Bronchial epithelial cell (primary cell): ENCODE data around the gene NR3C1. TPM values are rescaled to one million over a fixed set of nuclear protein-coding genes. Genes with fewer than 3 reads are reported as not detected.
A peak's percentile ranks its signal among the peaks of the same experiment; 100 is the strongest.

Experiments used
- DNase-seq: peaks from one replicate; pipeline ENCODE4 v3.0.0-alpha.2; 2010; ENCODE audit warnings: low read depth
- FAIRE-seq: peaks from 2 replicates; lab custom pipeline; 2011; peaks lifted over from hg19 to GRCh38; lab: Jason Lieb, UNC
- H3K27me3 ChIP-seq: 2 replicates; pipeline ENCODE4 v1.5.1; 2011; ENCODE audit warnings: low read length; ENCODE audit not compliant: control insufficient read depth, insufficient read depth
- H3K36me3 ChIP-seq: 2 replicates; pipeline ENCODE4 v1.5.1; 2011; ENCODE audit warnings: low read length; ENCODE audit not compliant: control insufficient read depth, insufficient read depth
- H3K4me3 ChIP-seq: 2 replicates; pipeline ENCODE4 v1.5.1; 2011; ENCODE audit warnings: mild to moderate bottlenecking, low read depth, low read length, control low read depth
- CTCF ChIP-seq: IDR thresholded peaks from 2 replicates; pipeline ENCODE4 v1.5.1; 2011; ENCODE audit warnings: mild to moderate bottlenecking, moderate library complexity, low read length, control low read depth, inconsistent platforms; ENCODE audit not compliant: insufficient read depth, severe bottlenecking
- total RNA-seq: library from RNA; depleted of rRNA; stranded (reverse); fragments of >200 nt; gene quantifications from 2 replicates; pipeline ENCODE4 v1.2.1, GENCODE V29; 2014

Gene NR3C1
- total RNA-seq, 1 donor from 2014 or later, result 41.9 TPM

- FAIRE-seq (no peak), DNase-seq (peak; percentile 95)
- Histone ChIP-seq H3K4me3 (no peak overlapping the region), H3K36me3 (no peaks in the 10 kb centered on the region), H3K27me3 (no peaks in the 10 kb centered on the region)
- TF ChIP-seq CTCF, result no peak
Observed at GRCh38 chr5:143355710-143356109, 47.8 kb downstream of the NR3C1 start.

GRCh38 chr5:143354025-143354424, 49.5 kb downstream of the NR3C1 start:
- TF ChIP-seq CTCF, result no peak
- no peak overlapping the region for H3K4me3 ChIP-seq
- FAIRE-seq, result no peak
- DNase-seq, result no peak
- H3K36me3 ChIP-seq, result no peaks in the 10 kb centered on the region
- no peaks in the 10 kb centered on the region for H3K27me3 ChIP-seq

- no peaks in the 10 kb centered on the region for H3K27me3 ChIP-seq
- no peak overlapping the region for H3K4me3 ChIP-seq
- TF ChIP-seq CTCF, result no peak
- H3K36me3 ChIP-seq, result no peaks in the 10 kb centered on the region
- FAIRE-seq (no peak), DNase-seq (no peak)
Observed at GRCh38 chr5:143352691-143353090, 50.8 kb downstream of the NR3C1 start.

- FAIRE-seq, result no peak
- no peak for TF ChIP-seq CTCF
- no peaks in the 10 kb centered on the region for H3K27me3 ChIP-seq
- no peak overlapping the region for H3K4me3 ChIP-seq
- no peaks in the 10 kb centered on the region for H3K36me3 ChIP-seq
- peak; percentile 86 for DNase-seq
Observed at GRCh38 chr5:143350751-143351602, 52.5 kb downstream of the NR3C1 start.

- FAIRE-seq, result no peak
- no peaks in the 10 kb centered on the region for H3K27me3 ChIP-seq
- no peak for TF ChIP-seq CTCF
- no peak overlapping the region for H3K4me3 ChIP-seq
- DNase-seq, result no peak
- H3K36me3 ChIP-seq, result no peaks in the 10 kb centered on the region
Observed at GRCh38 chr5:143350341-143350740, 53.1 kb downstream of the NR3C1 start.
